Peyer's patch (tissue), 4 donors: Measurements from ENCODE around the gene FAM187B. TPM values are rescaled to one million over a fixed set of nuclear protein-coding genes. Genes with fewer than 3 reads are reported as not detected.

Experiments
- DNase-seq, 3 donors: peaks; one replicate each; pipeline ENCODE4 v3.0.0-alpha.2; 2017 to 2019
- H3K27ac ChIP-seq, 4 donors: fragments of 200-600 bp; sonication (generic); one replicate each; pipeline ENCODE4 v1.5.1; 2016 to 2019
- H3K27me3 ChIP-seq, 2 donors: fragments of 200-600 bp; sonication (generic); one replicate each; pipeline ENCODE4 v1.5.1; 2019
- H3K36me3 ChIP-seq, 3 donors: fragments of 200-600 bp; sonication (generic); one replicate each; pipeline ENCODE4 v1.5.1; 2016 to 2019
- H3K4me1 ChIP-seq, 4 donors: fragments of 200-600 bp; sonication (generic); one replicate each; pipeline ENCODE4 v1.5.1; 2016 to 2019
- H3K4me3 ChIP-seq, 4 donors: fragments of 200-600 bp; sonication (generic); 1 replicate in 3 of 4; 2 replicates in 1 of 4; pipeline ENCODE4 v1.5.1; 2016 to 2019; ENCODE audit warnings: mild to moderate bottlenecking in 1 of 4
- H3K9me3 ChIP-seq, 4 donors: fragments of 200-600 bp; sonication (generic); one replicate each; pipeline ENCODE4 v1.5.1; 2016 to 2019; ENCODE audit warnings: mild to moderate bottlenecking in 1 of 4
- POLR2A ChIP-seq, 2 donors: fragments of 450-650 bp; IDR thresholded peaks; one replicate each; pipeline ENCODE4 v1.5.1; 2017; ENCODE audit warnings: antibody characterized with exemption in 2 of 2, mild to moderate bottlenecking in 2 of 2, moderate library complexity in 2 of 2
- total RNA-seq, 4 donors: library from RNA; depleted of rRNA; stranded (reverse); fragments of >200 nt; gene quantifications; one replicate each; pipeline ENCODE4 v1.1.0, GENCODE V29; 2016
- TF ChIP-seq, protein P1 (sequence below), 6 experiments: fragments of 450-650 bp in 4 of 6; fragments of 200-600 bp in 2 of 6; sonication (generic) in 1 of 6; IDR thresholded peaks; one replicate each; pipeline ENCODE4 v1.5.1; 2017 to 2019; ENCODE audit warnings: antibody characterized with exemption in 6 of 6, mild to moderate bottlenecking in 3 of 6, moderate library complexity in 1 of 6

Gene FAM187B
- total RNA-seq, 4 donors from 2014 or later: not detected

DNA sequence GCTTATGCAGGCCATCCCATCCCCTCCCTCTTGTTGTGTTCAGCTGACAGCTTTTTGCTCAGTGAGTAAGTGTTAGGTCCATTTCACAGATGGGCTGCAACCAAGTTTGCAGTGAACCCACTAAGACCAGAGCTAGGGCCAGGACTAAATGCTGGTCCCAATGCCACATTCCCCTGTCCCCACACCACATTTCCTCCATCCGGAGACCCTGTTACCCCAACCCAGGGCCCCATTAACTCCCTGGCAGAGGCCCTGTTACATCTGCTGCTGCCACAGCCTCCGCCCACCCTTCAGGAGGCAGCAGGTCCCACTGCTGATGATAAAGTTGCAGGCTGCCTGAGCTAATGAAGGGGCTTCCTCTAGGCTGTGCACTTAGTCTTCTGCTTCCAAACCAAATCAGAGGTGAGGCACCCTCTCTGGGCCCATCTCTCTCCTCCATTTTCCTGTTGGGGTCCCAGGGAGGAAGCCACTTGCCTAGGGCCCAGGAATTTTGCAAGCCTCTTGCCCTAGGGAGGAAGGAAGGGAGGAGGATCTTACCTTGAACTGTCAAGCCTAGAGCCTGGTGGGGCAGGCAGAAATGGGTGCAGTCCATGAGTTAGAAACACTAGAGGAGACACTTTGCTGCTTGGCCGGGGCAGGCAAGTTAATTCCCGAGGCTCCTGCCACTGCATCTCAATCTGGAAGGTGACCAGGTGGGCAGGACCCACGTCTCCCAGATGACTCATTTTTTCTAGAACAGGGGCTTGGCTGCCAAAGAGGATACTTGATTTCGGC, 36.8 kb upstream of the FAM187B start:
- no peak overlapping the region for H3K27ac ChIP-seq
- H3K9me3 ChIP-seq: no peaks in the 10 kb centered on the region
- peaks cover 0 to 34% (median 14%) of the 10 kb centered on the region in 4 donors for H3K4me1 ChIP-seq
- peaks cover 0 to 28% (median 0%) of the 10 kb centered on the region in 3 donors for H3K36me3 ChIP-seq
- TF ChIP-seq, protein P1, sequence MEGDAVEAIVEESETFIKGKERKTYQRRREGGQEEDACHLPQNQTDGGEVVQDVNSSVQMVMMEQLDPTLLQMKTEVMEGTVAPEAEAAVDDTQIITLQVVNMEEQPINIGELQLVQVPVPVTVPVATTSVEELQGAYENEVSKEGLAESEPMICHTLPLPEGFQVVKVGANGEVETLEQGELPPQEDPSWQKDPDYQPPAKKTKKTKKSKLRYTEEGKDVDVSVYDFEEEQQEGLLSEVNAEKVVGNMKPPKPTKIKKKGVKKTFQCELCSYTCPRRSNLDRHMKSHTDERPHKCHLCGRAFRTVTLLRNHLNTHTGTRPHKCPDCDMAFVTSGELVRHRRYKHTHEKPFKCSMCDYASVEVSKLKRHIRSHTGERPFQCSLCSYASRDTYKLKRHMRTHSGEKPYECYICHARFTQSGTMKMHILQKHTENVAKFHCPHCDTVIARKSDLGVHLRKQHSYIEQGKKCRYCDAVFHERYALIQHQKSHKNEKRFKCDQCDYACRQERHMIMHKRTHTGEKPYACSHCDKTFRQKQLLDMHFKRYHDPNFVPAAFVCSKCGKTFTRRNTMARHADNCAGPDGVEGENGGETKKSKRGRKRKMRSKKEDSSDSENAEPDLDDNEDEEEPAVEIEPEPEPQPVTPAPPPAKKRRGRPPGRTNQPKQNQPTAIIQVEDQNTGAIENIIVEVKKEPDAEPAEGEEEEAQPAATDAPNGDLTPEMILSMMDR (IDR thresholded peaks at IDR 0.05): no peak
- TF ChIP-seq POLR2A (IDR thresholded peaks at IDR 0.05): no peak
- no peaks in the 10 kb centered on the region for H3K27me3 ChIP-seq
- no peak overlapping the region for H3K4me3 ChIP-seq
- peak in 2 of 3 donors; percentile 46 for DNase-seq

DNA sequence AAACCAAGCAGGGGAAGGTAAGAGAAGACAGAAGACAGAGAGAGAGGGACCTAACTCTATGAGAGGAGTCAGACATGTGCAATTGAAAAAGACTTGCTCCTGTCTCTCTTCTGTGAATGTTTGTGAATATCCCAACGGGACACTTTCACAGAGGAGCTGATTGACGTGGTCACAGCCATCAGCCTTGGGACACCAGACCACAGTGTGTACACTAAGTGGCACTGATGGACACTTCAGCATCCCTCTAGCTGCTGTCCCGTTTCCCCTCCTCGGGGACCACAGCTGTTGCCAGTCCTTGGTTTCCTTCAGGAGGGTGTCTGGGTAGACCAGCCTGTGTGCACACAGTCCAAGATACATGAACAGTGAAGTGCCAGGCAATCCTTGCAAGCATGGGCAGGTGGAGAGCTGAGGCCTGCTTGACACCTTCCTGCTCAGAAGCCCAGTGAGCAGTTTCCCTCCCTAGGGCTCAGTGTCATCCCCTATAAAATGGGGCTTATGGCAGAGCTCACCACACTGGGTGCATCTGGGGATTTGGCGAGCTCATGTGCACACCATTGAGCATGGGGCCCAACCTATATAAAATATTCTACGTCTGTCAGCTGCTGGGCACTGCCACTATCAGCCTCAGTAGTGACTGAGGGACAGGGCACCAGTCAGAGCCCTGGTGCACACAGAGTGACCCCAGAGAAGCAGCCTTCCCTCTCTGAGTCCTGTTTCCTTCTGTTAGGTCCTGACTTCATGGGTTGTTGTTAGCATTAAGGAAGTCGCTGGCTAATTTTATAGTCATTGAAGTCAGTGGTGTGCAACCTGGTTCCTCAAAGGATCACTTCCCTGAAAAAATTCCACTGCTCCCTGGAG, 36.0 kb upstream of the FAM187B start:
- Histone ChIP-seq H3K36me3 (peaks cover 0 to 26% (median 0%) of the 10 kb centered on the region in 3 donors), H3K4me1 (peaks cover 0 to 26% (median 7%) of the 10 kb centered on the region in 4 donors)
- TF ChIP-seq, protein P1 (IDR thresholded peaks at IDR 0.05): no peak
- TF ChIP-seq POLR2A (IDR thresholded peaks at IDR 0.05): no peak

DNA sequence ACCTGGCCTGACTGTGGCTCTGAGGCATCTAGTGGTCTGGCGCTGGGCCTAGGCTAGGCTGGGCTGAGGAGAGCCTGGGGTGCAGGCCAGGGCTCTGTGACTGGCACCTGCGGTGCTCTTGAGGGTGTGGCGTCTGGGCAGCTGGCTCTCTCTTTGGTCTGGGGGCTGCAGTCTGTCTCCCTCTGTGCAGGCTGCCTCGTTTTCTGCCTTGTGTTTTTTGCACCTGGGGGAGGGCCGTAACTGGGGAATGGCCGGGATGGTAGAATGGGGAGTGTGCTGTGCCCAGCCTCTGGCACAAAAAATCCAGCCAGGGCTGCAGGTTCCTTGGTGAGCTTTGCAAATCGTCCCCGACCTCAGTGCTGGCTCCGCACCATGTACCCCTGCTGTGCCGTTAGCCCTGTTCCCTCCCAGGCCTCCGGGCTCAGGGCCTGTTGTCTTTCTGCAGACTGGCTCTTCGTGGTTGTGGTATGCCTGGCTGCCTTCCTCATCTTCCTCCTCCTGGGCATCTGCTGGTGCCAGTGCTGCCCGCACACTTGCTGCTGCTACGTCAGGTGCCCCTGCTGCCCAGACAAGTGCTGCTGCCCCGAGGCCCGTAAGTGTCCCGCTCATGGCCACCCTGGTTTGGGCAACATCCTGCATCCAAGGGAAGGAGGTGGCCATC, 33.7 kb upstream of the FAM187B start:
- peak; percentile 9 to 45 (median 44) for DNase-seq
- H3K9me3 ChIP-seq: no peaks in the 10 kb centered on the region
- peaks cover 0 to 21% (median 7%) of the 10 kb centered on the region in 4 donors for H3K4me1 ChIP-seq
- no peaks in the 10 kb centered on the region for H3K27me3 ChIP-seq
- H3K4me3 ChIP-seq: no peak overlapping the region
- H3K36me3 ChIP-seq: peaks cover 0 to 32% (median 0%) of the 10 kb centered on the region in 3 donors
- no peak overlapping the region for H3K27ac ChIP-seq
- TF ChIP-seq POLR2A (IDR thresholded peaks at IDR 0.05): no peak
- TF ChIP-seq, protein P1 (IDR thresholded peaks at IDR 0.05): no peak

More for the DNA sequence above, 36.0 kb upstream of the FAM187B start:
- no peaks in the 10 kb centered on the region for H3K9me3 ChIP-seq
- DNase-seq: peak; percentile 13 to 45 (median 41)
- H3K27ac ChIP-seq: no peak overlapping the region
- H3K4me3 ChIP-seq: no peak overlapping the region
- no peaks in the 10 kb centered on the region for H3K27me3 ChIP-seq

DNA sequence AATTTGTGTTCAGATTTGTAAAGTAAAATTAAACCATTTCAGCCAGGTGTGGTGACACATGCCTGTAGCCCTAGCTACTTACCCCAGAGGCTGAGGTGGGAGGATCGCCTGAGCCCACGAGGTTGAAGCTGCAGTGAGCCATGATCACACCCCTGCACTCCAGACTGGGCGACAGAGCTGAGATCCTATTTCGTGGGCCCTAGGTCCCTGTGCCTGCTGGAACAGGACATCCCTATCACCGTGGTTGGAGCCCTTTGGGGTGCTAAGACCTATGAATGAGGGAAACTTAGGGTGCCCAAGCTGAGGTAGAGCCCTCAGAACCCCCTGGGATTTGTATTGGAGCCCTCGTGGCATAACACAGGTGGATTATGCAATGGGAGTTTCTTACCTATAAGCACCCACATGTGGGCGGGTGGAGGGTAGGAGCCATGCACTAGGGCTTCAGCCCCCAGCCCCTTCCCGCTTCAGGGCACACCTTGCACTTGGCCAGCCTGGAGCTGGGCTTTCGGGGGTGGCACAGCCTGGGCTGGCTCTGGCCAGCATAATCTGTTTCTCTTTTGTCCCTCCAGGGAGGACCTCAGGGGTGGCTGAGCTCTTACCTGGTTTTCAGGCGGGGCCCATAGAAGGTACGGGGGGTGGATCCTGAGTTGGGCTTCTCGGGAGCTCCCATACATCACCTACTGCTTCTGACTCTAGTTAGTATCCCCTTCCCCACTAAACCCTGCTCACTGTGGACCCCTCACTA, 33.0 kb upstream of the FAM187B start:
- Histone ChIP-seq H3K9me3 (no peaks in the 10 kb centered on the region), H3K27me3 (no peaks in the 10 kb centered on the region), H3K27ac (no peak overlapping the region), H3K4me1 (peaks cover 0 to 14% (median 1%) of the 10 kb centered on the region in 4 donors), H3K36me3 (peaks cover 0 to 31% (median 0%) of the 10 kb centered on the region in 3 donors), H3K4me3 (no peak overlapping the region)
- TF ChIP-seq, protein P1 (IDR thresholded peaks at IDR 0.05): no peak
- TF ChIP-seq POLR2A (IDR thresholded peaks at IDR 0.05): no peak
- peak; percentile 14 to 44 (median 38) for DNase-seq
